Hepatocyte (in vitro differentiated cells): ENCODE results near the gene SSBP3. TPM values are rescaled to one million over a fixed set of nuclear protein-coding genes. Genes with fewer than 3 reads are reported as not detected.

Experiments
- DNase-seq: peaks from one replicate; pipeline ENCODE4 v3.0.0-alpha.2; 2016; ENCODE audit warnings: low spot score
- H2AFZ ChIP-seq: fragments of 200-600 bp; sonication (generic); 2 replicates; pipeline ENCODE4 v1.6.0; 2016; ENCODE audit warnings: antibody characterized with exemption, mild to moderate bottlenecking
- H3K27ac ChIP-seq: fragments of 200-600 bp; sonication (generic); 2 replicates; pipeline ENCODE4 v1.5.1; 2016; ENCODE audit warnings: mild to moderate bottlenecking
- H3K27me3 ChIP-seq: fragments of 200-600 bp; sonication (generic); 2 replicates; pipeline ENCODE4 v1.6.1; 2016
- H3K36me3 ChIP-seq: fragments of 200-600 bp; sonication (generic); replicated peaks from 2 replicates; pipeline ENCODE4 v1.5.1; 2016; ENCODE audit warnings: low read depth; ENCODE audit not compliant: insufficient read depth
- H3K4me1 ChIP-seq: fragments of 200-600 bp; sonication (generic); 2 replicates; pipeline ENCODE4 v1.5.1; 2016; ENCODE audit warnings: mild to moderate bottlenecking, moderate library complexity; ENCODE audit not compliant: insufficient read depth
- H3K4me2 ChIP-seq: fragments of 200-600 bp; sonication (generic); 2 replicates; pipeline ENCODE4 v1.6.0; 2016
- H3K4me3 ChIP-seq: fragments of 200-600 bp; sonication (generic); 2 replicates; pipeline ENCODE4 v1.5.1; 2016; ENCODE audit warnings: mild to moderate bottlenecking
- H3K79me2 ChIP-seq: fragments of 200-600 bp; sonication (generic); 2 replicates; pipeline ENCODE4 v1.6.0; 2017; ENCODE audit warnings: mild to moderate bottlenecking
- H3K9me2 ChIP-seq: fragments of 200-600 bp; sonication (generic); replicated peaks from 2 replicates; pipeline ENCODE4 v1.6.0; 2017; ENCODE audit warnings: mild to moderate bottlenecking; ENCODE audit not compliant: insufficient read depth
- H3K9me3 ChIP-seq: fragments of 200-600 bp; sonication (generic); 2 replicates; pipeline ENCODE4 v1.5.1; 2016; ENCODE audit warnings: low read depth, mild to moderate bottlenecking
- H4K20me1 ChIP-seq: fragments of 200-600 bp; sonication (generic); 2 replicates; pipeline ENCODE4 v1.6.0; 2016; ENCODE audit warnings: mild to moderate bottlenecking; ENCODE audit not compliant: insufficient read depth, poor library complexity, severe bottlenecking
- CTCF ChIP-seq: fragments of 200-600 bp; sonication (generic); IDR thresholded peaks from 2 replicates; pipeline ENCODE4 v1.5.1; 2016; ENCODE audit warnings: antibody characterized with exemption, mild to moderate bottlenecking; ENCODE audit not compliant: poor library complexity
- EZH2 ChIP-seq: fragments of 200-600 bp; sonication (generic); IDR thresholded peaks from 2 replicates; pipeline ENCODE4 v1.6.1; 2016; ENCODE audit warnings: antibody characterized with exemption, mild to moderate bottlenecking, borderline replicate concordance
- EZH2phosphoT487 ChIP-seq: fragments of 200-600 bp; sonication (generic); IDR thresholded peaks from one replicate; pipeline ENCODE4 v1.6.1; 2018; ENCODE audit warnings: antibody characterized with exemption, mild to moderate bottlenecking, low read depth, moderate library complexity; ENCODE audit not compliant: unreplicated experiment, severe bottlenecking
- WGBS: methylation state at CpG from one replicate; pipeline ENCODE4 v1.1.6; 2016; ENCODE audit warnings: low lambda C conversion rate; ENCODE audit errors: missing lambda C conversion rate; 5-methylcytosine and 5-hydroxymethylcytosine counted together
- polyA plus RNA-seq: library from polyadenylated mRNA; unstranded; fragments of >200 nt; fragmentation: Nextera tagmentation; extraction: Ambion mirVana; gene quantifications from 2 replicates; pipeline ENCODE4 v1.2.1, GENCODE V29; 2016
- total RNA-seq: library from RNA; depleted of rRNA; stranded (reverse); fragments of >200 nt; gene quantifications from 2 replicates; pipeline ENCODE4 v1.2.3, GENCODE V29; 2014

Gene SSBP3
- total and polyA plus RNA-seq, 2 experiments from 2014 or later = 25.8 to 47.2 TPM

- H3K4me1 ChIP-seq = peaks cover 16% of the 10 kb centered on the region
- H3K79me2 ChIP-seq = peaks cover 43% of the 10 kb centered on the region
These were observed 149.5 kb downstream of the SSBP3 start for GRCh38 chr1:54256522-54257345.

GRCh38 chr1:54255026-54255702 is 151.0 kb downstream of the SSBP3 start:
- H3K27ac ChIP-seq = no peak overlapping the region
- no peaks in the 10 kb centered on the region for H3K9me3 ChIP-seq
- peaks cover 8% of the 10 kb centered on the region for H4K20me1 ChIP-seq
- TF ChIP-seq EZH2phosphoT487 (no peak), EZH2 (no peak), CTCF (no peak)
- DNase-seq = no peak
- no peaks in the 10 kb centered on the region for H3K27me3 ChIP-seq
- peaks cover 16% of the 10 kb centered on the region for H3K4me1 ChIP-seq
- H2AFZ ChIP-seq = no peak overlapping the region
- no peak overlapping the region for H3K4me2 ChIP-seq
- WGBS = 95% methylated on average over 8 of the region's 9 CpGs
- no peaks in the 10 kb centered on the region for H3K9me2 ChIP-seq
- no peak overlapping the region for H3K4me3 ChIP-seq
- H3K79me2 ChIP-seq = peaks cover 31% of the 10 kb centered on the region
- no peaks in the 10 kb centered on the region for H3K36me3 ChIP-seq

More at GRCh38 chr1:54256522-54257345, 149.5 kb downstream of the SSBP3 start:
- H3K4me3 ChIP-seq = no peak overlapping the region
- peak overlapping the region; percentile 35 for H3K27ac ChIP-seq
- WGBS = 69% methylated on average over 13 of the region's 13 CpGs
- TF ChIP-seq EZH2phosphoT487 (no peak), CTCF (no peak), EZH2 (no peak)
- DNase-seq = peak; percentile 49
- no peaks in the 10 kb centered on the region for H3K36me3 ChIP-seq
- H4K20me1 ChIP-seq = peaks cover 11% of the 10 kb centered on the region
- H2AFZ ChIP-seq = no peak overlapping the region
- H3K9me3 ChIP-seq = no peaks in the 10 kb centered on the region
- peak overlapping the region; percentile 58 for H3K4me2 ChIP-seq
- no peaks in the 10 kb centered on the region for H3K27me3 ChIP-seq
- H3K9me2 ChIP-seq = no peaks in the 10 kb centered on the region

GRCh38 chr1:54254055-54254454 is 152.1 kb downstream of the SSBP3 start:
- Histone ChIP-seq H3K9me2 (no peaks in the 10 kb centered on the region), H3K79me2 (peaks cover 25% of the 10 kb centered on the region), H3K27ac (peak overlapping the region; percentile 20), H3K4me1 (peaks cover 16% of the 10 kb centered on the region), H3K4me2 (no peak overlapping the region), H3K9me3 (no peaks in the 10 kb centered on the region), H3K27me3 (no peaks in the 10 kb centered on the region), H4K20me1 (peaks cover 8% of the 10 kb centered on the region), H3K4me3 (no peak overlapping the region), H3K36me3 (no peaks in the 10 kb centered on the region), H2AFZ (no peak overlapping the region)
- WGBS = 68% methylated on average over 10 of the region's 10 CpGs
- no peak for DNase-seq
- TF ChIP-seq EZH2 (no peak), CTCF (no peak), EZH2phosphoT487 (no peak)
